Prostate gland (tissue), 2 donors: Measurements from ENCODE around the gene NINL. TPM values are rescaled to one million over a fixed set of nuclear protein-coding genes. Genes with fewer than 3 reads are reported as not detected.

Source experiments
- DNase-seq: peaks from one replicate; pipeline ENCODE4 v3.0.0-alpha.2; 2019; ENCODE audit warnings: low spot score
- H3K27ac ChIP-seq, 2 donors: fragments of 200-600 bp; sonication (generic); 2 replicates each; pipeline ENCODE4 v1.5.1; 2017 to 2019
- H3K27me3 ChIP-seq: fragments of 200-600 bp; sonication (generic); replicated peaks from 2 replicates; pipeline ENCODE4 v1.5.1; 2019; ENCODE audit not compliant: insufficient read depth
- H3K36me3 ChIP-seq, 2 donors: fragments of 200-600 bp; sonication (generic); 1 replicate in 1 of 2; 2 replicates in 1 of 2; pipeline versions ENCODE4 v1.5.1 to v1.8.1; 2017 to 2019
- H3K4me1 ChIP-seq: fragments of 200-600 bp; sonication (generic); replicated peaks from 2 replicates; pipeline ENCODE4 v1.5.1; 2019
- H3K4me3 ChIP-seq, 2 donors: fragments of 200-600 bp; sonication (generic); 2 replicates each; pipeline ENCODE4 v1.5.1; 2017 to 2019
- H3K9me3 ChIP-seq: fragments of 200-600 bp; sonication (generic); 2 replicates; pipeline ENCODE4 v1.5.1; 2017
- CTCF ChIP-seq, 4 experiments: fragments of 200-600 bp in 2 of 4; fragments of 450-650 bp in 2 of 4; sonication (generic) in 2 of 4; IDR thresholded peaks; 1 replicate in 3 of 4; 2 replicates in 1 of 4; pipeline ENCODE4 v1.5.1; 2016 to 2019; ENCODE audit warnings: antibody characterized with exemption in 4 of 4, mild to moderate bottlenecking in 2 of 4, moderate library complexity in 2 of 4
- POLR2A ChIP-seq: fragments of 450-650 bp; IDR thresholded peaks from one replicate; pipeline ENCODE4 v1.6.1; 2016; ENCODE audit warnings: antibody characterized with exemption, mild to moderate bottlenecking
- POLR2AphosphoS5 ChIP-seq: sonication (generic); formaldehyde crosslinking; IDR thresholded peaks from one replicate; pipeline ENCODE4 v1.6.1; 2017; ENCODE audit warnings: antibody characterized with exemption
- WGBS: methylation state at CpG from one replicate; pipeline ENCODE4 v1.1.5; 2018; 5-methylcytosine and 5-hydroxymethylcytosine counted together
- intact Hi-C: fragments of 100-400 bp; cut with DNase I; formaldehyde crosslinking; loops from one replicate; pipeline ENCODE4 v1.14.2; 2022
- total RNA-seq, 2 donors: library from RNA; depleted of rRNA; stranded (reverse); fragments of >200 nt; gene quantifications; one replicate each; pipeline ENCODE4 v1.1.0, GENCODE V29; 2016

The NINL gene
- total RNA-seq, 2 donors from 2014 or later, result 16.3 to 31.1 TPM

GRCh38 chr20:25544734-25545133, 40.6 kb downstream of the NINL start:
- no peak overlapping the region for H3K27ac ChIP-seq
- TF ChIP-seq POLR2AphosphoS5 (no peak), CTCF (IDR thresholded peaks at IDR 0.05) (no peak), POLR2A (no peak)
- WGBS, result 68% methylated on average over 1 of the region's 1 CpG
- H3K9me3 ChIP-seq, result no peaks in the 10 kb centered on the region
- no peaks in the 10 kb centered on the region for H3K36me3 ChIP-seq
- no peak for DNase-seq
- intact Hi-C loops, result loop anchor here (5.0 kb wide), 1 partner anchor 78 kb away; the partner anchor contains the start of gene NANP
- H3K27me3 ChIP-seq, result no peaks in the 10 kb centered on the region
- no peak overlapping the region for H3K4me3 ChIP-seq
- peaks cover 6% of the 10 kb centered on the region for H3K4me1 ChIP-seq

- intact Hi-C loops, result loop anchor here (5.0 kb wide), 1 partner anchor 78 kb away; the partner anchor contains the start of gene NANP
- H3K4me1 ChIP-seq, result peaks cover 1% of the 10 kb centered on the region
- H3K36me3 ChIP-seq, result no peaks in the 10 kb centered on the region
- no peak overlapping the region for H3K4me3 ChIP-seq
- H3K9me3 ChIP-seq, result no peaks in the 10 kb centered on the region
- TF ChIP-seq POLR2A (no peak), CTCF (IDR thresholded peaks at IDR 0.05) (no peak), POLR2AphosphoS5 (no peak)
- H3K27ac ChIP-seq, result no peak overlapping the region
- no peaks in the 10 kb centered on the region for H3K27me3 ChIP-seq
- WGBS, result 62% methylated on average over 4 of the region's 4 CpGs
- DNase-seq, result no peak
Measured at GRCh38 chr20:25544311-25544710, 41.0 kb downstream of the NINL start.

- no peaks in the 10 kb centered on the region for H3K4me1 ChIP-seq
- no peak for DNase-seq
- H3K4me3 ChIP-seq, result no peak overlapping the region
- no peak overlapping the region for H3K27ac ChIP-seq
- H3K27me3 ChIP-seq, result no peaks in the 10 kb centered on the region
- TF ChIP-seq POLR2AphosphoS5, result no peak
- no peak for TF ChIP-seq POLR2A
- TF ChIP-seq CTCF (IDR thresholded peaks at IDR 0.05), result no peak
- H3K9me3 ChIP-seq, result no peaks in the 10 kb centered on the region
- intact Hi-C loops, result loop anchor here (5.0 kb wide), 1 partner anchor 79 kb away; the partner anchor contains the start of gene NANP
- 80% methylated on average over 3 of the region's 3 CpGs for WGBS
- no peaks in the 10 kb centered on the region for H3K36me3 ChIP-seq
Measured at GRCh38 chr20:25543068-25543467, 42.3 kb downstream of the NINL start.

GRCh38 chr20:25541676-25542075, 43.7 kb downstream of the NINL start:
- Histone ChIP-seq H3K9me3 (no peaks in the 10 kb centered on the region), H3K4me1 (no peaks in the 10 kb centered on the region), H3K27me3 (no peaks in the 10 kb centered on the region), H3K36me3 (no peaks in the 10 kb centered on the region), H3K27ac (no peak overlapping the region), H3K4me3 (no peak overlapping the region)
- intact Hi-C loops, result loop anchor here (5.0 kb wide), 1 partner anchor 81 kb away; the partner anchor contains the start of gene NANP
- TF ChIP-seq POLR2A (no peak), POLR2AphosphoS5 (no peak), CTCF (IDR thresholded peaks at IDR 0.05) (no peak)
- WGBS, result 35% methylated on average over 2 of the region's 2 CpGs
- no peak for DNase-seq
